GM19240 (cell line): ENCODE measurements around the gene BPHL.
"Not testable (repeated sequence)": the region's sequence is repeated elsewhere in the genome, so short reads cannot be mapped to it uniquely, and the experiment has no call there.

ENCODE experiments used
- DNase-seq: peaks from one replicate; pipeline ENCODE4 v3.0.0; 2011; ENCODE audit warnings: low spot score; ENCODE audit not compliant: insufficient read length

The BPHL gene

DNA sequence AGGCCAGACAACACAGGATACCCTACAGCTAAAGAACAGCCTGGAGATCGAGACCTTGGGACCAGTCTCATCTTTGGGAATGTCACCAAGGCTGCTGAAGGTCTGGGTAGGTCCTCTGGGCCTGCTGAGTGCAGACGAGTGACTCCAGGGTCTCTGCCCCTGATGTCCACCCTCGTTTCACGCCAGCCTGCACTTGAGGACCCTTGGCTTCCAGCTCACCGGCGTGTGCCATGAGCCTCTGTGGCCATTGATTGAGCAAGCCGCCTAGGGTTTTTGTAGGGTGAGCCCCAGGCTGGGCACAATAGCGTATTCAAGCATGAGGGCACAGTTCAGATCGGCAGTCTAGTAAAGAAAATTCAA lies 4.3 kb downstream of the BPHL start:
- DNase-seq: no peak

DNA sequence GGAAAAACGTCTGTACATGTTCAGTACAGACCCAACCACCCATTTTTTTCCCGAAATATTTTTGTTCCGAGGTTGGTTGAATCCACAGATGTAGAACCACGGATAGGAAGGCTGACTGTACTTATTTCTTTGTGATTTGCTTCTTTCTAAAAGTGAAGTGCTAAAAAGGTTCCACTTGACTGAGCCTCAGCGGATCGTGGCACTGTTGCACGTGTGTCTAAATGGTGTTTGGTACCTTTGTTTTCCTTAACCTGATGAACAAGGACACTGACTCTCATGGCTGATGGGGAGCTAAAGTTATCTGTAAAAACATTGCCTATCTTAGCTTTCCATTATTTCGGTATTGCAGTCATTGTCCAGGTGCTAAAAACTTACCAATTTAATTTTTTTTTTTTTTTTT lies 6.2 kb downstream of the BPHL start:
- no peak for DNase-seq

DNA sequence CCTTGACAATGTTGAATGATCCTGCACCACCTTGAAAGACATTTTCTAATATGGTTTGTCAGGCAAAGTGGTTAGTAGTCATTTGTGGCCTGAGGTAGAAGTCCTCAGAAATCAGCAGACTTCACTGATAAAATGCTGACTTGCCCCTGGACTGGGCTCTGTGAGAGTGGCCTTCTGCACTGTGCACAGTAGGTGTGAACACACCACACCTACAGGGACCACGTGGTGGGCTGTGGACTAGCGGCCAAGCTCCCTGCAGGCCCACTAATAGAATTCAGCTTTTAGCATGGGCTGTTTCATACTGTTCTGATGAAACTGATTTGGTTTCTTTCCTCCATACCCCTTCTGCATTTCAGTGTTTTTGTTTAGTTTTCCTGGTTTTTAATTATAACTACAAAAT lies 7.3 kb downstream of the BPHL start:
- no peak for DNase-seq

DNA sequence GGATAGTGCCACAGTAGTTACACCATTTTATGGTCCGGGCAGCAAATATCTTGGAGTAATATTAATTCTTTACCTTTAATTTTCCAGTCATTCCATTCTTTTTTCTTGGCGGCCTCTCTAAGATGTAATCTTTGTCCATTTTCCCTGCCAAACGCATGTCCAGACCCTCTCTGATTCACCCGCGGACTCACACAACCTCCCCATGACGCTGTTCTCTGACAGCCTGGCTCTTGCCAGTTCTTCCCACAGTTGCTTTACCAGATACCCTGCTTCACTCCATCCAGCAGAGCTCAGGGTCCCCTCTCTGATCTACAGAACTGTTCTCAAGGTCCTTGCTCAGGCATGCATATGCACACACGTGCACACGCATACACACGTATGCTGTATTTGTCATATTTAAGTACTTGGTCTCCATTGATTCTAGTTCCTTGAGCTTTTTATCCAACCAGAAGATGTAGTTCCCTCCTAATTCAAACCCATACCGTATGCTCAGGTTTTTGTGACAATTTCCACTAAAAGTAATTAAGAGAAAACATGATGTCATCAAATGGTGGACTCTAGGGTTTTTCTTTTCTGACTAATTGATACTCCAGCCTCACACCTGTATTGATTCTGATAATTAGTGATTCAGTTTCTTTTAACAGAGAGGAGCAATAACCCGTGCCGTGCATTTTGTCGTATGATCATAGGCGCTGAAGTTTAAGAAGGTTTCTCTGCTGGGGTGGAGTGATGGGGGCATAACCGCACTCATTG lies 10.0 kb downstream of the BPHL start:
- no peak for DNase-seq

DNA sequence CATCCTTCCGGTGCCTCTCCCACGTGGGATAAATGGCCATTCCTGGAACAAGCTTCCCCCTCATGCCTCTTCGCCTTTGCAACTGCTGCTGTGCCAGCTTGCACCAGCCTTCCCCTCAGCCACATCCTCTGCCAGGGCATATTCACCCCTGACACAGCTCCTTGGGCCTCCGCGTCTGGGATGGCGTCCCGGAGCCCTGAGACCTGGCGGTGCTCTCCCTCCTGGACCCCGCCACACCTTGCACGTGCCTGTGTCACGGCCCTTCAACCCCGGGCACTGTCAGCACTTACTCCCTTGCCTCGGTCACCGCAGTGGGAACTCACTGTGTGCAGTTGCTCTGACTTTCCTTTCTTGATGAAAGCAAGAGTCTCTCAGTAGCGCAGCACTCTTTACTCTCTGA lies 13.2 kb downstream of the BPHL start:
- DNase-seq: no peak

DNA sequence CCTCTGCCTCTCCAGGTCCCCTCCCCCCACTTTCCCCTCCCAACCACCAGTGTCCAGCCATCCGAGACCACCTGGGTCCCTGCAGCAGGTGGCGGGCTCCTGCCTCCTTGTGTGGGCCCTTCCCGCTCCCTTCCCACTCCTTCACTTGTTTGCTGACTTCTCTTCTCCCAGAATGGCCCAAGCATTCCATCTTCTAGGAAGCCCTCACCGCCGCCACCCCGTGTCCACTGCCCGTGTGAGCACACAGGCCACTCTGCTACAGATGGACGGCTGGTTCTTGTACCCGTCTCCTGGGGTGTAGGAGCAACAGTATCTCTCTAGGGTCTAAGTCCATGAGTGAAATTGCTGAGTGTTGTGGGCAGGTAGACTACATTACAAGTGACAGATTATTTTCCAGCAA lies 15.0 kb downstream of the BPHL start:
- DNase-seq: no peak

DNA sequence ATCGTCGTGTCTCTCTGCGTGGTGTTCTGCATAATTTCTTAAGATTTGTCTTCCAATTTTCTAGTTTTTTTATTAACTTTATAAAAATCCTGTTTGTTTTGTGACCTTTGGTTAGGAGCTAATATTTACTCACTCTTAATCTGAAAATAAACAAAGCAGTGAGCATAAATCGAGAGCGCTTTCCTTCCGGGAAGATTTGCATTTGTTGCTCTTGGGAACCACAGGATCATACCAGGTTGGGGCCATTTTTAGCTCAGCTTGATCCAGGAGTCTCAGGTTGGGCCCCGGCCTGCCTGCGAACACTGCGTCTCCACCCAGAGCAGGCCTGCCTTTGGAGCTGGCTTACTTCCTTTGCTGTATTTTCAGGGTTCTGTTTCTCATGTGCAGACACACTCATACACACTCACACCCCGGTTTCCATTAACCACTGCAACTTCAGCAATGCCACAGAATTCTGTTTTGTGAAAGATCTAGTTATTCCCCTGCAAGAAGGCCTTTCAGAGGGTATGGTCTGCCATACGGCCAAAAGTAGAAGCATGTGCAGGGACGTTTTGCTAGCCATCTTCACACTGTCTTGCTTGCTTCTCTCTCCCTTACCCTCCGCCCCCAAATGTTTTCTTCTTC lies 17.3 kb downstream of the BPHL start:
- no peak for DNase-seq

- no peak for DNase-seq
Measured at GRCh38 chr6:3136292-3137011, 17.9 kb downstream of the BPHL start.

DNA sequence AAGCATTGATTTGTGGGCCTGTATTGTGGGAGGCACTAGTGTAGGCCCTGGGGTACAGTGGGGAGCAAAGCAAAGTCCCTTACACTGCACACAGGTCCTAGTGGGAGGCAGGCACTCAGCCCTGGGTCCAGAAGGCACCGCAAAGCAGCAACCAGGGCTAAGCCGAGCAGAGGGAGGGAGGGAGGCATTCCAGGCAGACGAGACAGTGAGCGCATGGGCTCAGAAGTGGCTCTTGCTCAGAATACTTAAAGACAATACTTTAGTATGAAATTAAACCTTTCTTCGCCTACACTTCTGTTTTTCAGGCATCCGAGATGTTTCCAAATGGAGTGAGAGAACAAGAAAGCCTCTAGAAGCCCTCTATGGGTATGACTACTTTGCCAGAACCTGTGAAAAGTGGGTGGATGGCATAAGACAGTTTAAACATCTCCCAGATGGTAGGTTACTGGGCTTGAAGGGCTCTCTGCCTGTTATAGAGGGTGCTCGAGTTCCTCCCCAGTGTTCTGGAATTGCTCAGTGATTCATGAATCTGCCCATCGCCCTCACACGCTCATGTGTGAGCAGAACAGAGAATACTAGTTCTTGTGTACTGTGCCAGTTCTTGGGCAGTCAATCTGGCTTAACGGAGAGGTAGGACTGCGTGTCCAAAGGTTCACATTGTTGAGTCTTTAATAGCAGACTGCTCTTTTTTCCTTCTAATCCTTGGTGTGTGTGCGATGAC lies 18.7 kb downstream of the BPHL start:
- DNase-seq: no peak

DNA sequence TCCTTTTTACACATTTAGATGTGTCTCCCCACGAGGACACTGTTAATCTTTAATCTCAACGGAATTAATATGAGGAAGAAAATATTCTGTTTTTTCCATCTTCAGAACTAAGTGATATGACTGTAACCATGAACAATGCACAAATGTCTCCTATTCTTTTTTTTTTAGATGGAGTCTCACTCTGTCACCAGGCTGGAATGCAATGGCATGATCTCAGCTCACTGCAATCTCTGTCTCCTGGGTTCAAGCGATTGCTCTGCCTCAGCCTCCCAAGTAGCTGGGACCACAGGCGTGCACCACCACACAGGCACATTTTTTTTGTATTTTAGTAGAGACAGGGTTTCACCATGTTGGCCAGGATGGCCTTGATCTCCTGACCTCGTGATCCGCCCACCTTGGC lies 19.4 kb downstream of the BPHL start:
- not testable (repeated sequence) for DNase-seq

DNA sequence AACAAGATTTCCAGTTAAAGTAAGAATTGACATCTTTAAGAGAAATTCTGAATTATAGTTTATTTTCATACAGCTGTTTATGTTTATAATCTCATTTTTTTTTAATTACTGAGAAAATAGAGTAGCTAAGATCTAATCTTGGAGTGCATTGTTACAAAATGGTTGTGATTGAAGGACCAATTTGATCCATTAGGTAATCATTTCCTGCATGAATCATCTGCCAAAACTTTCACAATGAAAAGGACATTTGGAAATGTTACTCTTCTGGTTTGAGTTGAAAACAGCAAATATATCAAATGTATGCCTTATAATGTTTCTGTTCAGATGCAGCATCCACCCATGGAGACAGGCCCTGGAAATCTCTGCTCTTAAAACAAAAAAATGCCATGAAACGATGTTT lies 19.8 kb downstream of the BPHL start:
- no peak for DNase-seq

DNA sequence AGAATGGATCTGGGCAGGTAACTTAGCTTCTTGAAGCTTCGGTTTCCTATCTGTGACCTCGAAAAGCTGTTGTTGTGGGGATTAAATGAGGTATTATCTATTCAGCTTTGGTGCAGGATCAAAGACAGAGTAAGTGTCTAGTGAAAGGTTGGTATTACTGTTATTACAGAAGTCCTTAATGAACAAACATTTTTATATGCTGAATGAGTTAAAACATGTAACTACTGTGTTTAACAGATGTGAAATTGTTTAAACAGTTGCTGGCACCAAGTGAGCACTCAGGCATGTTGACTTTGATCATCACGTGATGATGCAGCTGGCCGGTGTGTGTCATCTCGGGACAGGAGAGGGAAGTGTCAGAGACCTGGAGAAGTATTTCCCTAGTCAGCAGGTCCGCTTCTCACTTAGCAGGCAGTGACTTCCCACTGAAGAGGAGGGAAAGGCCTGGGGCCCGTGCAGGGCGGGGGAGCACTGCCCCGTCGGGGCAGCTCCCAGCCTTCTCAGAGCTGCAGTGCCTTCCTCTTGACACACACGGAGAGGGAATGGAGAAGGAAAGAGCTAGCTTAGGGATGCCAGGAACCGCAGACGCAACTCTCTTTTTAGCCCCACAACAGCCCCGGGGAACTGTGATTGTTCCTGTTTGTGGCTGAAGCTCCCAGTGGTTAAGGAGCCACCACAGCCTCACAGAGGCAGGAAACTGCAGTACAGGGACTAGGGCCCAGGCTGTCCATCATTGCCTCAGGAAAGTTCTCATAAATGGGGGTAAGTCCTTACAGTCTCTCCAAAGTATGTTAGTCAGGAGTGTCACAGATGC lies 20.8 kb downstream of the BPHL start:
- no peak for DNase-seq

GRCh38 chr6:3140201-3140600 lies 21.7 kb downstream of the BPHL start:
- DNase-seq: no peak

DNA sequence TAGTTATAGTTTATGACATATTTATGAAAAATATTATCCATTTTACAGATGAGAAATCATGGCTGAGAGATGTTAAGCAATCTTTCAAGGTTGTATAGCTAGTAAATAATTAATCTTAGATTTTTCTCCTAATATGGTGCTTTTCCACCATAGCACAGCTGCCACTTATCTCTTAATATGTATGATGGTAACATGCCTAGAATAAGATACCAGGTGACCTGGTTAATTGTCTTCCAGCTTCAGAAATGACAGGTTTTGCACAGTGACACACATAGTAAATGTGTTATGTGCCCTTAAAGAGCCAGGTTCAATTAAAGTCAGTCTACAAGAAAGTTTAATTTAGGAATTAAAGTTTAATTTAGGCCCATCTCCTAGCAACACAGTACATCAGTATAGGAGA lies 24.0 kb downstream of the BPHL start:
- no peak for DNase-seq

DNA sequence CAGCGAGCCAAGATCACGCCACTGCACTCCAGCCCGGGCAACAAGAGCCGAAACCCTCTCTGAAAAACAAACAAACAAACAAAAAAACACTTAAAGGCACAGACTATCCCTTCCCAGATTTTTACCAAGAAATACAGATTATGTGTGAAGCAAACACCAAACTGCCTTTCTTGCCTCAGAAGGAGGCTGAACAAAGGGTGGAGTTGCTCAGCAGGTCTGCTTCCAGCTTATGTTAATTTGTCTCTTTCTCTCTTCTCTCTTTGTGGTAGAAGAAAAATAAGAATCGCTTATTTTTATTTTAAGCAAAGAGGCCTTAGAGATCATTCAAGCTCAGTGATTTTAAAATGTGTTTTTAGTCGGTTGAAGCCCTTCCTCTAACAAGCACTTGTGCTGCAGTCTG lies 24.6 kb downstream of the BPHL start:
- no peak for DNase-seq

- DNase-seq: no peak
Measured at GRCh38 chr6:3144571-3144970, 26.1 kb downstream of the BPHL start.

GRCh38 chr6:3147914-3148757 lies 29.6 kb downstream of the BPHL start:
- DNase-seq: no peak

GRCh38 chr6:3151691-3152090 lies 33.2 kb downstream of the BPHL start:
- no peak for DNase-seq

DNA sequence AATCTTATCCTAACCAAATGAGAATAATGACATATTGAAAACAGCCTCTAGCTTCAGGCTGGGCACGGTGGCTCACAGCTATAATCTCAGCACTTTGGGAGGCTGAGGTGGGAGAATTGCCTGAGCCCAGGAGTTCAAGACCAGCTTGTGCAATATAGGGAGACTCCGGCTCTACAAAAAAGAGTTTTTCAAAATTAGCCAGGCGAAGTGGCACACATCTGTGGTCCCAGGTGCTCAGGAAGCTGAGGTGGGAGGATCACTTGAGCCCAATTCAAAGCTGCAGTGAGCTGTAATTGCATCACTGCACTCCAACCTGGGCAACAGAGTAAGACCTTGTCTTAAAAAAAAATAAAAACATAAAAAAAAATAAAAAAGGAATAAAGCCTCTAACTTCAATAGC lies 34.2 kb downstream of the BPHL start:
- no peak for DNase-seq

- DNase-seq: not testable (repeated sequence)
Measured at GRCh38 chr6:3155416-3155815, 36.9 kb downstream of the BPHL start.
